NCI-H345 treated with DMSO at 0.1 percent for 48 hours (cell line): ENCODE data around the gene ITGB4.
"Not testable (repeated sequence)": the region's sequence is repeated elsewhere in the genome, so short reads cannot be mapped to it uniquely, and the experiment has no call there.

ENCODE experiments used
- DNase-seq: peaks from one replicate; lab custom pipeline; 2025; ENCODE audit not compliant: unreplicated experiment; lab: John Stamatoyannopoulos, UW

Gene ITGB4

DNA sequence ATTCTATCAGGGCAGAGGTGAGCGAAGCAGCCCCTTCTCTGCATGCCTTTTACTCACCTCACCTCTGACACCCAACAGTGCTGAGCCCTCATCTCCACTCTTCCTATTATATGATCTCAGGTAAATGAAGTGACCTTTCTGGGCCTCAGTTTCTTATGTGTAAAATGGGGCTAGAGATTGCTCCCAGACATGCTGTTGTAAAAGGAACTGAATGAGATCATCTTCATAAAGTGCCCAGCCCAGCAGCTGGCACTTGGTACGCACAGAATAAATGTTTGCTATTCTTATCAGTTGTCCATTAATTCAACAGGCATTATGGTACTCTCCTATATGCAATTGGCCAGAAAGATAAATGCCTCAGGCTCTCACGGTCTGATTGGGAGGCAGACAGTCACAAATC, 48.3 kb downstream of the ITGB4 start:
- DNase-seq, result peak; percentile 84

DNA sequence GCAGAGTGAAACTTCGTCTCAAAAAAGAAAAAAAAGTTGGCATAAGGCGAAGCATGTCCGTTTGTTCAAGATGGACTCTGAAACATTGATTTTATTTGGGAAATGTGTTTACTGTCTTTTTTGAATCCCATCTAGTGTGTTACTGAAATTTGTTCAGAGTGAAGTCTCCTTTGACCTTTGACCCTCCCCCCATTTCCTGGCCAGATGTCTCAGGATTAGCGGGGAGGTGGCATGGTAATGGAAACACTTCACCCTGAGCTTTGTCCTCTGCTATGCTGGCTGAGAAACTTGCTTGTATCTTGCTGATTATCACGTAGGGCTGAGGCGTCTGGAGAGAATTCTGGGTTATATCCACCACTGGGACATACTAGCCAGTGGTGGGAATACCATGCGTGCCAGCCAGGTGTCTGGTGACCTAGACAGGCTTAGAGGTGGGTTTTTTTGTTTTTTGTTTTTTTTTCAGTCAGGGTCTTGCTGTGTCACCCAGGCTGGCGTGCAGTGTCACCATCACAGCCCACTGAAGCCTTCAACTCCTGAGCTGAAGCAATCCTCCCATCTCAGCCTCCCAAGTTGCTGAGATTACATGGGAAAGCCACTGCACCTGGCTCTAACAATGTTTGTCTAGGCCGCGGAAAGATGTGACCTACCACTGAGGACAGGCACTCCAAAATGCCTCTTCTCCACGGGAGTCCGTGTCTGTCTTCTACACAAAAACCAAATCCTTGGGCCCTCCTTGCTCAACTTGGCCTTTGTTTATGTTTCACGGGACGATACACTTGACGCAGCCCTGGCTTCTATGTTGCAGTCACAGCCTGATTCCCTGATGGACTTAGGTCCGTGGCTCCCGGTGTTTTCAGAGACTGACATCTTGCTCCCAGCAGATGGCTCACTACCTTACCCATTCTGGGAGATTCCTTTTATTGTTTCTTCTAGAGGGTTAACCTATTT, 50.3 kb downstream of the ITGB4 start:
- no peak for DNase-seq

DNA sequence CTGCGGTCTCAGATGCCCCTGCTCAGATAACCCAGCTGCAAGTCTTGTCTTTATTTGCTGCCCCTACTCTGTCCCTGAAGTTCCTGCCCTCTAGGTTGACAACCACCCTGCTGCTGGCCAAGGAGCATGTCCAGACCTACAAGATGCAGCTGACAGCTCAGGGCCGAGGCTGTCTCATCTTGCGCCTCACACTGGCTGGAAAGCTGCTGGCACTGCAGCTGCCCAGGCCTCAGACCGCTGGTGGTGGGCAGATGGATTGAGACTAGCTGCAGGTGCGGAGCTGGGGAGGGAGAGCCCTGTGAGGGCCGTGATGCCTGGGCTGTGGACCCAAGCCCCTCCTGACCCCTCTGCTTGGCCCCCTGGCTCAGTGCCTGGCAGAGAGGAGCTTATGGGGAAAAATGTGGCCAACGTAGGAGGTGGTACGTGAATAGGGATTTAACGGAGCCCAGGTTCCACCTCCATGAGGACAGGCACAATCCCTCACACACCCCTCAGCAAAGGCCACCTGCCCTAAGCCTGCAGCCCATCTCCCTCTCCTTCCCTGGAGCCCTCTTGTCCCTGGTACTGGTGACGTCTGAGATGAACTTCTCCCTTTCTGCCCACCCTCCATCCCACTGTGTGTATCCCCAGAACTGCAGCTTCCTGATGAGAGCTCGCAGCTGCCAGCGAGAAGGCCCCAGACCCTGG, 52.0 kb downstream of the ITGB4 start:
- no peak for DNase-seq

DNA sequence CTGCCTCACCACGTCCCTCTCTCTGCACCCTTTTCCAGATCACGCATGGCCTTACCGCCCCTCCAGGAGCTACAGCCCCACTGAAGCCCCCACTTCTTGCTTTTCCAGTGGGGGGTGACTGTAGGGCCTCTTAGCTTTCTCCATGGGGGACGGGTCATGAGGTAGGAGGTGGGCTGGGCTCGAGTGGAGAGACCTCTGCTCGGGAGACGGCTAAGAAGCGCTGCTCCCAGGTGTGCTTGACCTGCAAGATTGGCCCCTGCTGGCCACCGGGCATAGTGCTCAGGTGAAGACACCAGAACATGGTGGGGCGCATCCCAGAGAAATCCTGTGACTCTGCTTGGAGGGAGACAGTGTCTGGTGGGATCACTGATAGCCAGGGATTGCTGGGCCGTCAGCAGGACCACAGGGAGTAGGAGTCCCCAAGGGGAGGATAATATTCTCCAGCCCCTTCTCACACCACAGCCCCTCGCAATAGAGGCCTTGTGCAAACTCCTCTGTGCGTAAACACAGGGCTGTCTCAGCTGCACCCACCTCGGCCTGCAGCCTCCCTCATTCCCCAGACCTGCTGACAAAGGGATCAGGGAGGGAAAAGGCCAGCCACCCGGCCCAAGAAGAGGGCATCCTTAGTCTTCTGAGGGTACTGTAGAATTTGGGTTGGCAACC, 52.7 kb downstream of the ITGB4 start:
- DNase-seq, result no peak

DNA sequence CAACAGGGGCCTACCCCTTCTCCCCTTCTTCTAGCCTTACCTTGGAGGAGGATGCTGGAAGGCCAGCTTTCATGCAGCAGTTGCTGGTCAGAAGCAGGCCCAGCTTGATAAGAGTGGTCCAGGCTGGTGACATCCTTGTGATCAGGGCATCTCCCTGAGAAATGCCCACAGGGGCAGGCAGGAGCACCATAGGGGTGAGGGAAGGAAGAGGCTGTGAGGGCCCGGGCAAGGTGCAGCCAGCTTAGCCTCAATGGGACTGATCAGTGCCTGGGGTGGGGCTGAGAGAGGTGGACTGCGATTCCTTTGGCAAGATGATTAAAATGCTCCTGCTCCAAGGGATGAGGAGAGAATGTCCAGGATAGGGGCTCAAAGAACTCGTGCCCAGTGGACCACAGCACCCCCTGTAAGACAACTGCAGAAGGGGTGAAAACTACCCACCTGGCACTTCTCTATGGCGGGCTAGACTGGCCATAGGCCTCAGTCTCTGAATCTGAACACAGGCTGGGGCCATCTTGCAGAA, 53.3 kb downstream of the ITGB4 start:
- no peak for DNase-seq

DNA sequence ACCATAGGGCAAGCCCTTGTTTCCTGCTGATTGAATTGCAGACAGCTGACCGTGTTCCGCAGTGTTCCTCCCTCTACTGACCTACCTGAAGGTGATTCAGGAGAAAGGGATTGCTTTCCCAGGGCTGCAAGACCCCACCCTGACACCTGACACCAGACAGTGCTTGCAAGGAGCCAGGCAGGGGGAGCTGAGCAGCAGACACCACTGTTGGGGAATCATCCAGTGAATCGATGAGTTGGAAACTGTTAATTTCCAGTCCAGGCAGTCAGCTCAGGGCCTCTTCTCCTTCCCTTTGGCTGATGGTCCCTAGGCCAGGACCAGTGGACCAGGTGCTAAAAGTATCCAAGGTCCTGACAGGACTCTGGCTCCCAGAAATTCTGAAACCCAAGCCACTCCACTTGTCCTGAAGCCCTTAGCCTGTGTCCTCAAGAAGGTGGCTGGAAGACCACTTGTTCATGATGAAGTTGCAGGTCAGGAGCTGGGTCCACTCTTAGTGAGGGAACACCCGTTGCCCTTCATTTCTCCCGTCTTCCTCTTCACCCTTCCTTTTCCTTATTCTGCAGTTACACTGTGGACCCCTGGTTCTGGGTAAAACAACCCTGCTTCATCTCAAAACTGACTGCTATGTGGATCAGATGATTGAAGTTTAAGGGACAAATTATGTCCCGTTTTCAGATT, 53.9 kb downstream of the ITGB4 start:
- no peak for DNase-seq

DNA sequence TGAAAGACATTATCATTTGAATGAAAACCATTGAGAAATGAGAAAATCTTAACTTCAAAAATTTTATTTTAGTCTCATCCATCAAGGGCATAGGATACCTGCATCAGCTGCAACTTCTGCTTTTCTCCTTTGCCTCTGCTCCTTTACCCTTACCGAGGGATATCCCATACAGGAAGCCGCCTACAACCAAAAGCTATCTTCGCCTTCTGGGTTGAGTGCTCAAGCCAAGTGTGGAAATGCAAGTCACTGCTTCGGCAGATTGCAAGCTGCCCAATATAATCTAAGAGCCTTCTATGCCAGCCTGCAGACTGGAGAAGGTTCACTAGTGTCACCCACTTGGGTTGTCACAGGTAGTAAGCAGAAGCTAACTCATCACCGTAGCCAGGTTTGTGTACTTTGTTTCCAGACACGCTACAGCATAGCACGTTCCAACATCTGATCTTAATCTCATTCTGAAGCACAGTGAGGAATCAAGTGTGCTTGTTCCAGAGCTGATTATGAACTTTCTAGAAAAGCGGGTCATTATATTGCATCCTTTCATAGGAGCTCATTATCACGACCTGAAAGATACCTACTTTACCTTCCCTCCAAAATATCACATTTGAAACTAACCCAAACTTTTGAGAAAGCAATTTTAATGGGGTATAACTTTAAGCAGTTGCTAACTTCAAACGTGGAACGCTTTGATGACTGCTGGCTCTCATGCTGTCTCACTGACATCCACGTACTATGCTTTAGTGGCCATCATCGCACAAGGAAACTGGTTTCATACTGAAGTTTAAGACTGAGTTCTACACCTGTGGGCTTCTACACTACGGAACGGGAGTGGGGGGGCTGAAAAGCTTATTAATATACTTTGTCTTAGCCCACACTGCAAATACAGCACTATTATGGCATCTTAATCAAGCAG, 55.4 kb downstream of the ITGB4 start:
- no peak for DNase-seq

DNA sequence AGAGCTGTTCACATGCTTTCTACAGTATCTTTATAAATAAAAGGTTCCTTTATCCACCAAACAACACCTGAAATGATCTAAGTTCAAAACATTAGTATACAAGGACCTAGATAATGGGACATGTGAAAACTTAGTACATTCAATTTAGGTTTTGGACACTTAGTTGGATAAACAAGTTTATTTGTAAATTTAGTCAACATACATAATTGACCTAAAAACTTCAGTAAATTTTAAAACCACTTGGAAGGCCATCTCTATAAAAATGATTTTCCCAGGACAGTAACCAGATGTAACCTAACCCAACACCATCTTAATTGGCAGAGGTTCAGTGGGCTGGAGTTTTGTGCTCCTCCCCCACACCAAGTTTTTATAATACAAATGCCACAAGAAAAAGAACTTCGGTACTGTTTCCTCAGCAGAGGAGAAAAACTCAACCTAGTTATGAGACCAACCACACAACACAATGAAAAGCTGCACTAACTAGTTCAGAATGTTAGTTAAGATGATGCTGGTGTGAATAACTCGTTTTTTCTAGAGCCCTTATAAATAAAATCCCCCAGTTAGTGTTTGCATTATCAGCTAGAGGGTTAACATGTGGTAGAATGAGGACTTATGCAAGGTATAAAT, 56.1 kb downstream of the ITGB4 start:
- DNase-seq, result no peak

DNA sequence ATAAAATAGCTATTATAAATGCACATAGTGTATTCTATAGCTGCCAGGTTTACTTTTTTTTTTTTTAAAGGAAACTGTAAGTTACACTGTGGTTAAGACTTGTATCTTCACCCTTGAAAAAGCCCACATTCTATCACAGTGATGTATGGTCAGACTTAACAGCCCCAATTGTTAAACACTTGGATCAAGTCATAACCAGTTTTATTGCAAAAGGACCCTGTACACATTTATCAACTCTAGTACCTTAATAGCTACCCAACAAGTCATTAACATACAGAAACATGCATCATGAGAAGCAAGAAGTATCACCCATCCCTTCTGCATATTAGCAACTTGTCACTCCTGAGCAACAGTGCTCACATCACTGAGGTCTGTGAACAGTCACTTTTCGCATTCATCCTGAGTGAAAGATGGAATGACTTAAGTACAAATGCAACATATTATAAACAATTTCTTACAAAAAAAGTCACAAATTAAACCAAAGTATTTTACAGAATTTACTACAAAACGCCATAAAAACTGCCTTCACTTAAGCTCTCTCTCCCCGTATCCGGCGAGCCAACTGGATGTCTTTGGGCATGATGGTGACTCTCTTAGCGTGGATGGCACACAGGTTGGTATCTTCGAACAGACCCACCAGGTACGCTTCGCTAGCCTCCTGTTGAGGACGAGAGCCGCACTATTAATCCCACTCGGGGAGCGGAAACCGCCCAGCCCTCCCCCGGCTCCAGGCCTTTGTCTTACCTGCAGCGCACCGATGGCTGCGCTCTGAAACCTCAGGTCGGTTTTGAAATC, 57.0 kb downstream of the ITGB4 start:
- not testable (repeated sequence) for DNase-seq

DNA sequence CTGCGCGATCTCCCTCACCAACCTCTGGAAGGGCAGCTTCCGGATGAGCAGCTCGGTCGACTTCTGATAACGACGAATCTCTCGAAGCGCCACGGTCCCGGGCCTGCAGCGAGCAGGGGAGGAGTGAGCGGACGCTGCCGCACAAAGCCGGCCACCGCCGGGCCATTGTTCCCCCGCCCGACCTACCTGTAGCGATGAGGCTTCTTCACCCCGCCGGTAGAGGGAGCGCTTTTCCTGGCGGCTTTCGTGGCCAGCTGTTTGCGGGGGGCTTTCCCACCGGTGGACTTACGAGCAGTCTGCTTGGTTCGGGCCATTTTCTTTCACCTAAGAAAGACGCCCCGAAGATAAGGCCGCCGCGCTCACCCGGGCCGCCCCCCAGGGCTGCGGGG, 57.6 kb downstream of the ITGB4 start:
- DNase-seq, result no peak

DNA sequence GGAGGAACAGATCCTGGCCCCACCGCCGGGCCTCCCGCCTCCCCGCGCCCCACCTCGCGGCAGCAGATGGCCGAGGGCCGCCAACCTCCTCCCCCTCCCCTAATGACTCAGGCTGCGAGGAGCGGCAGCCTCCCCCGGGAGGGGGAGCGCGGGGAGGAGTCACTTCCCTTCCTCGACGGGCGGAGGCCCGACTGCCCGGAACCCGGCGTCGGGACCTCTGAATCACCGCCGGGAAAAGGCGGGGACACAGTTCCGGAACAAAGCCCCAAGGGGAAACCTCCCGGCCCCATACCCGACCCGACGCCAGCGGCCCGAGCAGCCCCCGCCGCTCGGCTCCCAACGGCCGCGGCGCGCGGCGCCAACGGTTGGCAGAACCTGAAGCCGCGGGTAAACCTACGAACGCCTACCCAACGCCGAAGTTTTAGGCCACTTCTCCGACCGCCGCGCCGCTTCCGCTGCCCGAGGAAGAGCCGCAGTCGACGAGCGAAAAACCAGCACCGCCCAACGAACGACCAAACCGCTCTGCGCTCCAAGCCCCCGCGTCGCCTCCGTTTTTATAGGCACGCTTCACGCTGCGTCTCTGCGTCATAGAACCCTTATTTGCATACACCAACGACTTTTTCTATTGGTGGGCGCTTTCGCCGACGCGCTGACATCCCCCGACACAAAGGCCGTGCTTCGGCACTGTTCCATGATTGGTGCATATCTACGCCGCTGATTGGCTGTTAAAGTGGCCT, 58.2 kb downstream of the ITGB4 start:
- peak; percentile 100 for DNase-seq

DNA sequence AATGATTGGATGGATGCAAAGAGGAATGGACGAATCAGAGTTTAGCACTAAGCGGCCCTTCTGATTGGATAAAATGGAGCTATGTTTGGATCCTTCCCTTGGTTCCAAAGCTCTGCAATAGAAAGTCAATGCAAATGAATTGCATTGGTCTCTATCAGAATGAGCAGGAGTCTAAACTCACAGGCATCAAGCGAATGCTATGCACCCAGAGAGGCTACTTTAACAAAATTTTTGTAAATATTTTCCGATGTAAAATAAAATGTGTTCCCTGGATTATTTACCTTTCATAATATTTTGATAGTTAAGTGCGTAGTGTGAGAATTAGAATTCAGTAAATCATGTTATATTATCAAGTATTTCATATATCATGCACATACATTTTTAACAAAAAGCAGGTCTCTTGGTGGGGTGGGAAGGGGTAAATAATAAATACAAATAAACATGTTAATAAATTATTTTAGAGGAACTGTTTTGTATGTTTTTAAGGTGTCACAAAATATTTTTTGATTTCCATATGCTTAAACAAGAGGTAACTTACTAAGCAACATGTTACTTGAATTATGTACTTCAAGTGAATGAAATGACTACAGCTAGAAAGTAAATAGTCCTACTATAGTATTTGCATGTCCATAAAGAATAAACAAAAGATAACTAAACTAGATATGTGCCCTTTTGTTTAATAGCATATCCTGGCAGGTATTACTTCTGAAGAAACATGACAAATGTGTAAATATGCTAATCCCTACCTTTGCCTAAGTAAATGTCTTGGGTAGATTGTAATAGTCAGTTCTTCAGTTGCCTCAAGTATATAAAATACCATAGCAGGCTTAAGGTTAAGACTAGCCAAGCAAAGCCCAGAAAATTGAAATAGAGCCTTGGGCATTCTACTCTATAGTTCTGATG, 59.0 kb downstream of the ITGB4 start:
- no peak for DNase-seq

DNA sequence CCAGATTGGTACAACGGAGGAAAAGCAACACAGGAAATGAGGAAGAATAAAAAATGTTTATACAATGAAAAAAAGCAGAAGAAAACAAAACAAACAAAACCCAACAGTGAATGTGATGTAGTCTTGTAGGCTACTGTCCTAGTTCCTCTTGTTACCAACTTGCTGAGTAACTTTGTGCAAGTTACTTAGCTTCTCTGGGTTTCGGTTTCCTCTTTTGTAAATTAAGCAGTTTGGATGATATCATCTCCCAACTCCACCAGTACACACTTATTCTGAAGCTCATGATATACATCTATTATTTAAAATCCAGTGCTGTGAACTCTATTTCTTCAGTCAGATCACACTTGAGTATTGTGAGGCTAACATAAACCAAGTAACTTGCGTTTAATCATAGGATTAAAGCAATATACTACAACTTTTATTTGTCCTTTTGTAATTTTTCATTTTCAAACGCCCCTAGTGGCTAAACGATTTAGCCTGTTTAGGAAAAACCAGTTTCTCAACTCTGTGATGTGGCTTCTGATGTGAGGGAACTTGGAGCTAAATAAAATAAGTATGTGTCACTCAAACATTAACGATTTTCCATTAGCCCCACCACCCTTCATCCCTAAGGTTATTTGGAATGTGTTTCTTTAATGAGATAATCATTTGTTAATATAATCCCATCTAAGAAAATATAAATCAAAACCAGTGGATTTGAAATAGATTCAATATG, 62.0 kb downstream of the ITGB4 start:
- DNase-seq, result peak; percentile 27

DNA sequence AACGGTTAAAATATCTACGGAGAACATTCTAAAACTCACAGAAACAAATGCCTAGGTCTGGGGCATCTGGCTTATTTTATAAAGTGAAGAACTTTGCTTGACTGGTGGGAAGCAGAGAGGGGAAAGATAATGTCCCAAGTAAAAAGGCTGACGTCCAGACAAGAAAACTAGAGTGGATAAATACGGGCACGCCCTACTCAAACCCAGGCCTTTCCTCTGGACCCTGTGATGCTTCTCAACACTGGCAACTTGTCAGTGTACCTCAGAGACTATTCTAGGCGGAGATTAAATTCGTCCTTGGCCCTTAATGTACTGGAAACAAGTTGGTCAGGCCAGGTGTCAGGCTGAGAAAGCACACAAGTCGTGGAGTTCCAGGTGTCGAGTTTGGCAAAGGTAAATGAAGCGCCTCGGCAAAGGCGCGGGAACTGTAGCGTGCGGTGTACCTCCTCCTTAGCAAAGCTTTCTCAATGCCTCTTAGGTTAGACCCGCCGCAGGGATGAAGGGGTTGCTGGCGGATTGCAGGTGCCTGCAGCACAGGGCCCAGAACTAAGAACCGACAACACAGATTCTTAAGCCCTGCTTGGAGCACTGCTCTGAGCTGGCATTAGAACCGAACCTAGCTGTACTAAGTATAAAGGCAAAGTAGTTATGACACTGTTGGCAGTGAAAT, 62.7 kb downstream of the ITGB4 start:
- no peak for DNase-seq

DNA sequence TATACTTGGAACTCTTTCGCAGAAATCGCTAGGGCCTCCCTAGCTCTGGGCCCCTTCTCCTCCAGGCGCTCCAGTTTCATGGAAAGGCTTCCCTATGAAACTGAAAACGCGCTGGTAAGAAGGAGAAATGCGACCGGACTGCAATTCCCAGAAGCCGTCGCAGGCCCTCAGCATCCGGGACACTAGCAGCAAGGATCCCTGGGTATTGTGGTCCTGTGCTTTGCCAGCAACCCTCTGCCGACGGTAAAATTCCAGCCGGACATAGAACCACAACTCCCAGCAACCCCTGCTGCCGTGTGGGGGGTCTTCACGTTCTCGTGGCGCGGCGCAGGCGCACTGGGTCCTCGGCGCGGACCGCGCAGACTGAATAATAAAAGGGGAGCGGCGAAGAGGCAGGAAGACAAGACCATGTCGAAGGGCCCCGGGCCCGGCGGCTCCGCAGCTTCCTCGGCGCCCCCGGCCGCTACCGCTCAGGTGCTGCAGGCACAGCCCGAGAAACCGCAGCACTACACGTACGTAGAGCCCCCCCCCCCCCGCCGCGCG, 63.3 kb downstream of the ITGB4 start, which contains the start of gene UNK:
UNK (plus strand) TSS at position 334 of the 543 bp plus-strand sequence; CDS start at position 409, 75 bp downstream.
- peak; percentile 100 for DNase-seq
